Mesendoderm (in vitro differentiated cells): ENCODE measurements around the gene DNER.
A peak's percentile ranks its signal among the peaks of the same experiment; 100 is the strongest.

Experiments
- DNase-seq: peaks from one replicate; pipeline ENCODE4 v3.0.0; 2013
- H2AK5ac ChIP-seq: 2 replicates; pipeline ENCODE4 v1.6.1; 2013; ENCODE audit warnings: low read length, inconsistent platforms
- H2BK120ac ChIP-seq: 2 replicates; pipeline ENCODE4 v1.6.1; 2013; ENCODE audit warnings: low read depth, mild to moderate bottlenecking, low read length, moderate library complexity, mixed read lengths
- H2BK15ac ChIP-seq: replicated peaks from 2 replicates; pipeline ENCODE4 v1.6.1; 2013; ENCODE audit warnings: low read depth, mild to moderate bottlenecking, moderate library complexity
- H2BK5ac ChIP-seq: 2 replicates; pipeline ENCODE4 v1.6.1; 2013; ENCODE audit warnings: low read length, inconsistent platforms
- H3K18ac ChIP-seq: 2 replicates; pipeline ENCODE4 v1.6.1; 2013; ENCODE audit warnings: mild to moderate bottlenecking, low read length, mixed read lengths
- H3K23ac ChIP-seq: one replicate; pipeline ENCODE4 v1.6.1; 2013; ENCODE audit warnings: low read length
- H3K27ac ChIP-seq: 2 replicates; pipeline ENCODE4 v1.5.1; 2013; ENCODE audit warnings: low read depth, mild to moderate bottlenecking, inconsistent platforms, low read length, moderate library complexity
- H3K27me3 ChIP-seq: 2 replicates; pipeline ENCODE4 v1.6.1; 2013; ENCODE audit warnings: low read length, control low read depth, mild to moderate bottlenecking, inconsistent platforms; ENCODE audit not compliant: insufficient read depth, poor library complexity
- H3K36me3 ChIP-seq: 2 replicates; pipeline ENCODE4 v1.6.1; 2013; ENCODE audit warnings: low read length, inconsistent platforms; ENCODE audit not compliant: control insufficient read depth, insufficient read depth
- H3K4ac ChIP-seq: one replicate; pipeline ENCODE4 v1.6.1; 2013; ENCODE audit warnings: low read depth, mild to moderate bottlenecking, low read length, moderate library complexity
- H3K4me1 ChIP-seq: 2 replicates; pipeline ENCODE4 v1.6.1; 2013; ENCODE audit warnings: low read depth, low read length, inconsistent platforms; ENCODE audit not compliant: control insufficient read depth
- H3K4me2 ChIP-seq: 2 replicates; pipeline ENCODE4 v1.6.1; 2013; ENCODE audit warnings: low read length
- H3K4me3 ChIP-seq: 2 replicates; pipeline ENCODE4 v1.5.1; 2013; ENCODE audit warnings: mild to moderate bottlenecking, low read length
- H3K56ac ChIP-seq: one replicate; pipeline ENCODE4 v1.6.1; 2013; ENCODE audit warnings: low read length
- H3K79me1 ChIP-seq: 2 replicates; pipeline ENCODE4 v1.6.1; 2013; ENCODE audit warnings: low read length, inconsistent platforms
- H3K79me2 ChIP-seq: 2 replicates; pipeline ENCODE4 v1.6.1; 2013; ENCODE audit warnings: mild to moderate bottlenecking, low read length; ENCODE audit not compliant: control insufficient read depth, insufficient read depth
- H3K9ac ChIP-seq: 2 replicates; pipeline ENCODE4 v1.6.1; 2013; ENCODE audit warnings: low read length, inconsistent platforms
- H4K5ac ChIP-seq: one replicate; pipeline ENCODE4 v1.6.1; 2013; ENCODE audit warnings: low read length
- H4K8ac ChIP-seq: one replicate; pipeline ENCODE4 v1.6.1; 2013; ENCODE audit warnings: low read depth, mild to moderate bottlenecking, control low read depth, low read length, moderate library complexity
- WGBS: extraction: QIAGEN DNeasy Blood & Tissue Kit; methylation state at CpG from one replicate; pipeline ENCODE4 v1.1.7; 2013; ENCODE audit warnings: low lambda C conversion rate, missing lambda C conversion rate; ENCODE audit not compliant: insufficient coverage; ENCODE audit errors: extremely low coverage; 5-methylcytosine and 5-hydroxymethylcytosine counted together

The DNER gene

DNA sequence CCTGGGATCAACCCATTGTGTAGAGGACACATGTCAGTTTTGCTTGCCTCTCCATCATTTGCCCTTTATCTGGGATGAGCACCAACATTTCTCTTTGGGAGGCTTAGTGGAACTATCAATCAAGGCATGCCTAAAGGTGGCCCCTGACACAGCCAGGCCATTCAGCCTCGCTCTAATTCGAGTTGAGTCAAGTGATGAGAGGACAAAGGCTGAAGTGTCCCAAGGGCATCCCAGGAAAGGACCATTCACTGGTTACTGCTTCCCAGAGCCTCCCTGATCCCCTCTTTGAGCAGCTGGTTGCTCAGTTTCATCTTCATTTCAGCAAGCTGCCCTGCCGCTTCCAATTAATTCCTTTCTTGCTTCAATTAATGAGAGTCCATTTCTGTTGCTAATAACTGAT, 63.5 kb downstream of the DNER start:
- Histone ChIP-seq H2BK120ac (no peak overlapping the region), H2BK5ac (no peak overlapping the region), H3K79me1 (no peaks in the 10 kb centered on the region), H4K8ac (no peak overlapping the region), H3K79me2 (no peaks in the 10 kb centered on the region), H3K27ac (no peak overlapping the region), H3K4me3 (no peak overlapping the region), H2AK5ac (no peak overlapping the region), H3K56ac (no peak overlapping the region), H3K9ac (no peak overlapping the region), H2BK15ac (no peak overlapping the region), H4K5ac (no peak overlapping the region), H3K4me2 (no peak overlapping the region), H3K23ac (no peak overlapping the region), H3K4me1 (no peaks in the 10 kb centered on the region), H3K36me3 (no peaks in the 10 kb centered on the region), H3K4ac (no peak overlapping the region), H3K27me3 (no peaks in the 10 kb centered on the region), H3K18ac (no peak overlapping the region)
- DNase-seq = no peak
- no CpG with 5 or more reads among the region's 3 CpGs for WGBS

DNA sequence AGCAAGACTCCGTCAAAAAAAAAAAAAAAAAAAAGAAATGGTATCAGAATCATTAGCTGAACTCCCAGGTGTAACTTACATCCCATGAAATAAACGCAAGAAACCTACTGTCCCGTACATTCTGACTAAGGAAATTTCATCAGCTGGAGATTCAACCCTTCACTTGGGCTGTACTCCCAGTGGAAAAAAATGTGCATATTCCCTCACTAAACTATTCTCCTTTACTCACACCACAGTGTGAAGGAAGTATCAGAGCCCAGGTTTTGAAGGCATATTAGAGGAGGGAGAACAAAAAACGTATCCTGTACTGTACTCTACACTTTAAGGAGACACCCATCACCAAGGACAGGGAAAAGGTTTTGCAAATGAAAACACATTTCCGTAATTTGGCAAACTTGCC, 64.3 kb downstream of the DNER start:
- H4K8ac ChIP-seq = no peak overlapping the region
- no peaks in the 10 kb centered on the region for H3K79me1 ChIP-seq
- no peak overlapping the region for H3K4me3 ChIP-seq
- no peaks in the 10 kb centered on the region for H3K36me3 ChIP-seq
- H3K4me1 ChIP-seq = no peaks in the 10 kb centered on the region
- H3K9ac ChIP-seq = no peak overlapping the region
- DNase-seq = no peak
- no peak overlapping the region for H3K56ac ChIP-seq
- no peak overlapping the region for H2BK15ac ChIP-seq
- no peak overlapping the region for H2AK5ac ChIP-seq
- H3K27me3 ChIP-seq = no peaks in the 10 kb centered on the region
- no peak overlapping the region for H3K18ac ChIP-seq
- H3K4me2 ChIP-seq = no peak overlapping the region
- no peak overlapping the region for H2BK5ac ChIP-seq
- H3K27ac ChIP-seq = no peak overlapping the region
- no peak overlapping the region for H3K4ac ChIP-seq
- no peak overlapping the region for H2BK120ac ChIP-seq
- no peaks in the 10 kb centered on the region for H3K79me2 ChIP-seq
- H3K23ac ChIP-seq = no peak overlapping the region
- WGBS = no CpG with 5 or more reads among the region's 5 CpGs
- no peak overlapping the region for H4K5ac ChIP-seq

DNA sequence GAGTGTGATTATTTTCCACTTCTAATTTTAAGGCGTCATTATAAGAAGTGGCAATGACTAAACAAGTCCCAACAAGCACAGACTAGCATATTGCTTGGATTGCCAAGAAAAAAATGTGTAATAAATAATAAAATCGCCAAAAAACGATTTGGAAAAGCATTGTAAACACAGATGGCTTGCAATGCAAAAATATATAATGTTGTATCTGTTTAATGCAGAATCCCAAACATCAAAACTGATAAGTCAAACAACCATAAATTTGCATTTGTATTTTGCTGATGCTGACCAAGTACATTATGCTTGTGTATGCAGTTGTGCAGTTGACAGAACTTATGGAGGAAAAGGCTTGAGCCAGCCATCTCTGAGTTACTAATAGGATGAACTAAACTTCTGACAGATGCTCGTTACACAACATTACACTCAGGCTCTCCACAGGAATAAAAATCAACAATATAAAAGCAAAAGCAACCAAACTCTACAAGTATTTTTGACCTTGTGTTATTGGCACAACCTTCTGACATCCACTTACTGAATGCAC, 68.1 kb downstream of the DNER start:
- Histone ChIP-seq H3K9ac (no peak overlapping the region), H3K4me1 (no peaks in the 10 kb centered on the region), H3K79me2 (no peaks in the 10 kb centered on the region), H3K56ac (no peak overlapping the region), H2BK120ac (no peak overlapping the region), H2AK5ac (no peak overlapping the region), H3K4me2 (no peak overlapping the region), H3K79me1 (no peaks in the 10 kb centered on the region), H3K4me3 (no peak overlapping the region), H2BK5ac (no peak overlapping the region), H3K23ac (no peak overlapping the region), H3K36me3 (no peaks in the 10 kb centered on the region), H3K27me3 (no peaks in the 10 kb centered on the region), H3K18ac (no peak overlapping the region), H3K27ac (no peak overlapping the region), H4K8ac (no peak overlapping the region), H4K5ac (no peak overlapping the region), H3K4ac (no peak overlapping the region), H2BK15ac (no peak overlapping the region)
- DNase-seq = no peak
- WGBS = no CpG with 5 or more reads among the region's 4 CpGs

DNA sequence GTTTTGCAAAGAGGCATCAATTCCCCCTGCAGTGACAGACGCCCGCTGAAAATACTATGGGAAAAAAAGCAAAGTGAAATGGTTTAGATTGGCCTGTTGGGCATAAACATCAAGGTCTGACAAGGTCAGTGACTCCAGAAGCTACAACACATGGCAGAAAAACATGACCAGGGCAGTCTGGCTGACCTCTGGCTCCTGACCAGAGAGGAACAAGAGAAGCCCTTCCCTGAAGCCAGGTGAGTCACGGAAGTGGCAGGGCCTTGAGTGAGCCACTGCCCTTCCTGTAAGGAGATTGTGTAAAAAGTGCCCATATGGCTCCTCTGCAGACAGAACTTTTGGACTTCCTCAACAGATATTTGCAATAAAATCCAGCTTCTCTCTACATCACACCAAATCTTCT, 72.0 kb downstream of the DNER start:
- H4K5ac ChIP-seq = no peak overlapping the region
- H3K18ac ChIP-seq = no peak overlapping the region
- H3K4ac ChIP-seq = no peak overlapping the region
- H3K27ac ChIP-seq = no peak overlapping the region
- no peak overlapping the region for H3K56ac ChIP-seq
- no peak overlapping the region for H2AK5ac ChIP-seq
- H3K4me2 ChIP-seq = no peak overlapping the region
- H3K27me3 ChIP-seq = no peaks in the 10 kb centered on the region
- no peak overlapping the region for H2BK5ac ChIP-seq
- no peaks in the 10 kb centered on the region for H3K36me3 ChIP-seq
- no peaks in the 10 kb centered on the region for H3K79me2 ChIP-seq
- no peaks in the 10 kb centered on the region for H3K4me1 ChIP-seq
- no CpG with 5 or more reads among the region's 3 CpGs for WGBS
- no peak overlapping the region for H2BK15ac ChIP-seq
- H3K9ac ChIP-seq = no peak overlapping the region
- no peak overlapping the region for H3K23ac ChIP-seq
- H2BK120ac ChIP-seq = no peak overlapping the region
- DNase-seq = no peak
- no peaks in the 10 kb centered on the region for H3K79me1 ChIP-seq
- H3K4me3 ChIP-seq = no peak overlapping the region
- no peak overlapping the region for H4K8ac ChIP-seq

DNA sequence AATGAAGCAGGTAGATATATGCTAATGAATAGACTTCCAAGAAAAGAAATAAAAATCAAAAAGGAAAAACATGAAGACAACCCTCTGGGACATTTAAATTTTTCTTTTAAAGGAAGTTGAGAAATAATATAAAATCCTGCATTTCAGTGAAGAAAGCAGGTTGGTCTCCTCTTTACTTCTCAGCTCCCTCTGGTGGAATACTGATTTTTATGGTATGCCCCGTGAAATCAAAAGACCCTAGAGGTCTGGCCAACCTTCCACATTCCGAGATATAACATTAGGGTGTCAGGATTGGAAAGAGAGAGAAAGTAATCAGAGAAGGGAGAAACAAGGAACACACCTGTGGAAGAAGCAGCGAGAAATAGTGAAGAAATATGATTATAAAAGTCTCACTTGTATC, 72.7 kb downstream of the DNER start:
- H3K79me2 ChIP-seq = no peaks in the 10 kb centered on the region
- no peak overlapping the region for H3K9ac ChIP-seq
- H2BK15ac ChIP-seq = no peak overlapping the region
- no peak overlapping the region for H3K4me2 ChIP-seq
- H3K18ac ChIP-seq = no peak overlapping the region
- no peak overlapping the region for H2AK5ac ChIP-seq
- no peak overlapping the region for H4K8ac ChIP-seq
- H3K79me1 ChIP-seq = no peaks in the 10 kb centered on the region
- no peak overlapping the region for H4K5ac ChIP-seq
- no peak overlapping the region for H3K27ac ChIP-seq
- no CpG with 5 or more reads among the region's 3 CpGs for WGBS
- no peak overlapping the region for H2BK5ac ChIP-seq
- peak; percentile 23 for DNase-seq
- no peaks in the 10 kb centered on the region for H3K4me1 ChIP-seq
- H3K4me3 ChIP-seq = no peak overlapping the region
- H3K4ac ChIP-seq = no peak overlapping the region
- no peaks in the 10 kb centered on the region for H3K36me3 ChIP-seq
- H3K56ac ChIP-seq = no peak overlapping the region
- H3K23ac ChIP-seq = no peak overlapping the region
- H2BK120ac ChIP-seq = no peak overlapping the region
- H3K27me3 ChIP-seq = no peaks in the 10 kb centered on the region

DNA sequence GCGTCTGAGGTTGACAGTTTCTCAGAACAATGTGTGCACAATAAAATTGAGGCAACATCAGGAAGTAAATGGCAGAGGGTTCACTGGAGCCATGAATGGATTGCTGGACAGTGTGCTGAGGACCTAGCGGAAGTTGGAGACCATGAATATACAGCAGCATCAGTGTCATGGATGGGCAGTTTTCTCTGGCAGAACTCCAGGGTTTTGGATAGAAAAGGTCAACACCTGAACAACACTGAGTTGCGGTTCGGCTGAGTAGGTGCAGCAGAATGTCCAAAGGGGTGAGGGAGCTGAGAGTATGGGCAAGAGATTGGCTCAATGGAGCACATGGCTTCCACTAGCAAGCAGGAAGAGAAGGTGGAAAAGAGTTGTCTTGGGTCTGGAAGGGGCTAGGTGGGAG, 73.7 kb downstream of the DNER start:
- H4K8ac ChIP-seq = no peak overlapping the region
- no peak for DNase-seq
- H4K5ac ChIP-seq = no peak overlapping the region
- no peaks in the 10 kb centered on the region for H3K27me3 ChIP-seq
- H3K23ac ChIP-seq = no peak overlapping the region
- no peak overlapping the region for H3K27ac ChIP-seq
- WGBS = no CpG with 5 or more reads among the region's 4 CpGs
- no peak overlapping the region for H2BK15ac ChIP-seq
- H3K9ac ChIP-seq = no peak overlapping the region
- no peak overlapping the region for H3K4ac ChIP-seq
- H3K4me3 ChIP-seq = no peak overlapping the region
- no peaks in the 10 kb centered on the region for H3K36me3 ChIP-seq
- no peaks in the 10 kb centered on the region for H3K4me1 ChIP-seq
- no peak overlapping the region for H3K4me2 ChIP-seq
- no peak overlapping the region for H2AK5ac ChIP-seq
- no peak overlapping the region for H3K18ac ChIP-seq
- H2BK5ac ChIP-seq = no peak overlapping the region
- no peak overlapping the region for H2BK120ac ChIP-seq
- no peak overlapping the region for H3K56ac ChIP-seq
- H3K79me2 ChIP-seq = no peaks in the 10 kb centered on the region
- no peaks in the 10 kb centered on the region for H3K79me1 ChIP-seq
